Measurements from ENCODE around the gene MRPL21.

GRCh38 chr11:68865241-68865640 is 38.4 kb downstream of the MRPL21 start:
- TF ChIP-seq CTCF (IDR thresholded peaks at IDR 0.05; ENCODE audit: insufficient read depth, low read depth, low read length) (no peak), EZH2 (IDR thresholded peaks at IDR 0.05; ENCODE audit: insufficient read depth, low read length) (no peak)

All from astrocyte (in vitro differentiated cells and primary cell).